Suprapubic skin (tissue), 4 donors: ENCODE results near the gene FAM117B. TPM values are rescaled to one million over a fixed set of nuclear protein-coding genes. Genes with fewer than 3 reads are reported as not detected.

ENCODE experiments used
- DNase-seq, 2 donors: peaks; one replicate each; pipeline ENCODE4 v3.0.0-alpha.2; 2019; ENCODE audit warnings: low spot score in 2 of 2
- H3K27ac ChIP-seq: fragments of 200-600 bp; sonication (generic); one replicate; pipeline ENCODE4 v1.5.1; 2019
- H3K27me3 ChIP-seq: fragments of 200-600 bp; sonication (generic); one replicate; pipeline ENCODE4 v1.5.1; 2019
- H3K36me3 ChIP-seq: fragments of 200-600 bp; sonication (generic); one replicate; pipeline ENCODE4 v1.5.1; 2019
- H3K4me1 ChIP-seq: fragments of 200-600 bp; sonication (generic); one replicate; pipeline ENCODE4 v1.5.1; 2019
- H3K4me3 ChIP-seq: fragments of 200-600 bp; sonication (generic); one replicate; pipeline ENCODE4 v1.5.1; 2019; ENCODE audit warnings: mild to moderate bottlenecking
- H3K9me3 ChIP-seq: fragments of 200-600 bp; sonication (generic); one replicate; pipeline ENCODE4 v1.5.1; 2019
- EP300 ChIP-seq: sonication (generic); formaldehyde crosslinking; IDR thresholded peaks from one replicate; pipeline ENCODE4 v1.6.1; 2017; ENCODE audit warnings: antibody characterized with exemption
- POLR2A ChIP-seq, 2 donors: fragments of 450-650 bp; IDR thresholded peaks; one replicate each; pipeline ENCODE4 v1.6.1; 2017; ENCODE audit warnings: antibody characterized with exemption in 2 of 2, mild to moderate bottlenecking in 2 of 2, moderate library complexity in 2 of 2
- POLR2AphosphoS5 ChIP-seq, 3 donors: sonication (generic); formaldehyde crosslinking; IDR thresholded peaks; one replicate each; pipeline ENCODE4 v1.6.1; 2017; ENCODE audit warnings: antibody characterized with exemption in 3 of 3
- WGBS: methylation state at CpG from one replicate; pipeline ENCODE4 v1.1.5; 2018; 5-methylcytosine and 5-hydroxymethylcytosine counted together
- total RNA-seq, 4 donors: library from RNA; depleted of rRNA; stranded (reverse); fragments of >200 nt; gene quantifications; one replicate each; pipeline ENCODE4 v1.1.0, GENCODE V29; 2016
- TF ChIP-seq, protein P1 (sequence below), 2 donors: fragments of 200-600 bp in 1 of 2; fragments of 450-650 bp in 1 of 2; sonication (generic) in 1 of 2; IDR thresholded peaks; one replicate each; pipeline ENCODE4 v1.5.1; 2016 to 2019; ENCODE audit warnings: antibody characterized with exemption in 2 of 2, mild to moderate bottlenecking in 1 of 2, moderate library complexity in 1 of 2

Gene FAM117B
- total RNA-seq, 4 donors from 2014 or later = 11.2 to 40.0 (median 17.7) TPM

DNA sequence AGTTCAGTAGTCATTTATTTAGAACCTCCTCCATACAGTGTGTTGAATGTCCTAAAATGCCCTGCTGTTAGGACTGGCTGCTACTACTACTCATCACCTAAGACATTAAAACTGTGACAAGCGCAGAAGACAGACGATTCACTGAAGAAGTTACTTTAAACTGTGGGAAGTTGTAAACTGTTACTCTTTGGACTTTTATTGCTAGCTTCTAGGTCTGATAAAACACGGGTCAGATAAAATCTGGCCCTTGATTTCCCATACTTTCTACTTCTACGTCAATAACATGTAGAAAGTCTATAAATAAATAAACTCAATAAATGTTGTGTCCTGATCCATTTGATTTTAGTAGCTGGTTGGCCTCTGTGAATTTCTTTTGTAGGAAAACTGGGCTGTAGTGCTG is 123.4 kb downstream of the FAM117B start:
- H3K4me3 ChIP-seq = no peak overlapping the region
- DNase-seq = no peak
- H3K4me1 ChIP-seq = no peaks in the 10 kb centered on the region
- TF ChIP-seq, protein P1, sequence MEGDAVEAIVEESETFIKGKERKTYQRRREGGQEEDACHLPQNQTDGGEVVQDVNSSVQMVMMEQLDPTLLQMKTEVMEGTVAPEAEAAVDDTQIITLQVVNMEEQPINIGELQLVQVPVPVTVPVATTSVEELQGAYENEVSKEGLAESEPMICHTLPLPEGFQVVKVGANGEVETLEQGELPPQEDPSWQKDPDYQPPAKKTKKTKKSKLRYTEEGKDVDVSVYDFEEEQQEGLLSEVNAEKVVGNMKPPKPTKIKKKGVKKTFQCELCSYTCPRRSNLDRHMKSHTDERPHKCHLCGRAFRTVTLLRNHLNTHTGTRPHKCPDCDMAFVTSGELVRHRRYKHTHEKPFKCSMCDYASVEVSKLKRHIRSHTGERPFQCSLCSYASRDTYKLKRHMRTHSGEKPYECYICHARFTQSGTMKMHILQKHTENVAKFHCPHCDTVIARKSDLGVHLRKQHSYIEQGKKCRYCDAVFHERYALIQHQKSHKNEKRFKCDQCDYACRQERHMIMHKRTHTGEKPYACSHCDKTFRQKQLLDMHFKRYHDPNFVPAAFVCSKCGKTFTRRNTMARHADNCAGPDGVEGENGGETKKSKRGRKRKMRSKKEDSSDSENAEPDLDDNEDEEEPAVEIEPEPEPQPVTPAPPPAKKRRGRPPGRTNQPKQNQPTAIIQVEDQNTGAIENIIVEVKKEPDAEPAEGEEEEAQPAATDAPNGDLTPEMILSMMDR (IDR thresholded peaks at IDR 0.05) = no peak
- TF ChIP-seq EP300 (no peak), POLR2A (IDR thresholded peaks at IDR 0.05) (no peak), POLR2AphosphoS5 (IDR thresholded peaks at IDR 0.05) (no peak)
- peaks cover 36% of the 10 kb centered on the region for H3K36me3 ChIP-seq
- H3K9me3 ChIP-seq = no peaks in the 10 kb centered on the region
- no peak overlapping the region for H3K27ac ChIP-seq
- H3K27me3 ChIP-seq = no peaks in the 10 kb centered on the region
- WGBS = 77% methylated on average over 4 of the region's 4 CpGs

- TF ChIP-seq POLR2AphosphoS5 (IDR thresholded peaks at IDR 0.05) (no peak), EP300 (no peak), POLR2A (IDR thresholded peaks at IDR 0.05) (no peak)
- TF ChIP-seq, protein P1 (IDR thresholded peaks at IDR 0.05) = no peak
- Histone ChIP-seq H3K4me3 (no peak overlapping the region), H3K27ac (no peak overlapping the region), H3K9me3 (no peaks in the 10 kb centered on the region), H3K4me1 (no peaks in the 10 kb centered on the region), H3K27me3 (no peaks in the 10 kb centered on the region), H3K36me3 (peaks cover 36% of the 10 kb centered on the region)
- 67% methylated on average over 2 of the region's 2 CpGs for WGBS
- no peak for DNase-seq
These were observed 123.8 kb downstream of the FAM117B start for GRCh38 chr2:202758604-202759003.

DNA sequence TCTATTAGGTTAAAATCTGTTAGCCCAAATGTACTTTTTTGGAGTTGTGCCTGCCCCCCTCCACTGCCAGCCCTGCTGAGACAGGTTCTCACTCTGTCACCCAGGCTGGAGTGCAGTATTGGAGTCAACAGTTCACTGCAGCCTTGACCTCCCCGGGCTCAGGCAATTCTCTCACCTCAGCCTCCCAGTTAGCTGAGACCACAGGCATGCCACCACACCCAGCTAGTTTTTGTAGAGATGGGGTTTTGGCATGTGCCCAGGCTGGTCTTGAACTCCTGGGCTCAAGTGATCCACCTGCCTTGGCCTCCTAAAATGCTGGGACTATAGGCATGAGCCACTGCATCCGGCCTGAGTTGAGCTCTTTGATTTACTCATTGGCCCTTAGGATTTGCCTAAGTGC is 126.1 kb downstream of the FAM117B start:
- no peak overlapping the region for H3K27ac ChIP-seq
- H3K27me3 ChIP-seq = no peaks in the 10 kb centered on the region
- no peak for DNase-seq
- no peaks in the 10 kb centered on the region for H3K9me3 ChIP-seq
- no peak for TF ChIP-seq POLR2AphosphoS5 (IDR thresholded peaks at IDR 0.05)
- TF ChIP-seq, protein P1 (IDR thresholded peaks at IDR 0.05) = no peak
- no peak for TF ChIP-seq POLR2A (IDR thresholded peaks at IDR 0.05)
- no peak for TF ChIP-seq EP300
- WGBS = 94% methylated on average over 2 of the region's 2 CpGs
- no peaks in the 10 kb centered on the region for H3K4me1 ChIP-seq
- H3K4me3 ChIP-seq = no peak overlapping the region
- peaks cover 41% of the 10 kb centered on the region for H3K36me3 ChIP-seq

DNA sequence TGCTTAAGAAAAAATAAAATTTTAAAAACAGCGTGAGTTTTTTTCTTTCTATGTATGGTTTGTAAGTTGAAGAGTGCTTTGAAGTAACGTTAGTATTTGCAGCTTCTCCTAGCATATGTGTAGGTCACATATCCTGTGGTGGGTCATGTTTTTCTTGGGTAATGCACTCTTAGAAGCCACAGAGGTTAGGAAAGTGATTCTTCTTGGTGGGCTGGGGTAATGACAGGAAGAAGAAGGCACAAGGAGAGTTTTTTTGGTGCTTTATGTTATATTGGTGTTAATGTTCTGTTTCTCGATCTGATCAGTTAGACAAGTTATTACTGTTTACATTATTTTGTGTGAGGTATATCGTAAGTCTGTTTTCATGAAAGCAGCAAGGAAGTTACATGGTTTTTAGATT is 127.8 kb downstream of the FAM117B start:
- Histone ChIP-seq H3K27me3 (no peaks in the 10 kb centered on the region), H3K9me3 (no peaks in the 10 kb centered on the region), H3K27ac (no peak overlapping the region), H3K4me3 (no peak overlapping the region), H3K4me1 (no peaks in the 10 kb centered on the region), H3K36me3 (peaks cover 33% of the 10 kb centered on the region)
- TF ChIP-seq POLR2AphosphoS5 (IDR thresholded peaks at IDR 0.05) = no peak
- TF ChIP-seq, protein P1 (IDR thresholded peaks at IDR 0.05) = no peak
- TF ChIP-seq POLR2A (IDR thresholded peaks at IDR 0.05) = no peak
- no peak for TF ChIP-seq EP300
- no peak for DNase-seq
- WGBS = 76% methylated on average over 4 of the region's 4 CpGs

GRCh38 chr2:202763916-202764315 is 129.1 kb downstream of the FAM117B start:
- no peaks in the 10 kb centered on the region for H3K27me3 ChIP-seq
- no peak overlapping the region for H3K27ac ChIP-seq
- peaks cover 24% of the 10 kb centered on the region for H3K36me3 ChIP-seq
- no peak overlapping the region for H3K4me3 ChIP-seq
- no peak for TF ChIP-seq POLR2AphosphoS5 (IDR thresholded peaks at IDR 0.05)
- TF ChIP-seq, protein P1 (IDR thresholded peaks at IDR 0.05) = no peak
- TF ChIP-seq EP300 = no peak
- no peak for TF ChIP-seq POLR2A (IDR thresholded peaks at IDR 0.05)
- H3K4me1 ChIP-seq = no peaks in the 10 kb centered on the region
- WGBS = 100% methylated on average over 1 of the region's 1 CpG
- no peak for DNase-seq
- no peaks in the 10 kb centered on the region for H3K9me3 ChIP-seq
